Umbilical cord (tissue), 2 donors: ENCODE results near the gene OR2M5. TPM values are rescaled to one million over a fixed set of nuclear protein-coding genes. Genes with fewer than 3 reads are reported as not detected.

ENCODE experiments used
- DNase-seq: peaks from one replicate; pipeline ENCODE4 v3.0.0-alpha.2; 2015; ENCODE audit warnings: low spot score
- total RNA-seq: library from RNA; depleted of rRNA; stranded (reverse); fragments of >200 nt; gene quantifications from one replicate; pipeline ENCODE4 v1.2.3, GENCODE V29; 2014; ENCODE audit warnings: low replicate concordance; ENCODE audit not compliant: insufficient read depth

OR2M5 gene
- 3.6 TPM for total RNA-seq

GRCh38 chr1:248144513-248145198 lies at the start of gene OR2M5:
OR2M5 (plus strand) TSS chr1:248145148; CDS start chr1:248145148, 0 bp downstream.
- DNase-seq: no peak

- no peak for DNase-seq
These were observed 46.4 kb upstream of the OR2M5 start for GRCh38 chr1:248098529-248098928.

GRCh38 chr1:248102847-248103246 lies 42.1 kb upstream of the OR2M5 start:
- DNase-seq: no peak

GRCh38 chr1:248111157-248111556 lies 33.8 kb upstream of the OR2M5 start:
- no peak for DNase-seq

- DNase-seq: no peak
These were observed 30.1 kb upstream of the OR2M5 start for GRCh38 chr1:248114890-248115289.

GRCh38 chr1:248127653-248128052 lies 17.3 kb upstream of the OR2M5 start:
- no peak for DNase-seq

- no peak for DNase-seq
These were observed 8.1 kb upstream of the OR2M5 start for GRCh38 chr1:248136811-248137210.

GRCh38 chr1:248140846-248141245 lies 4.1 kb upstream of the OR2M5 start:
- no peak for DNase-seq

- DNase-seq: no peak
These were observed 1.6 kb upstream of the OR2M5 start for GRCh38 chr1:248143311-248143710.

- no peak for DNase-seq
These were observed 7.3 kb downstream of the OR2M5 start for GRCh38 chr1:248152056-248152827.

- no peak for DNase-seq
These were observed 11.0 kb downstream of the OR2M5 start for GRCh38 chr1:248155927-248156326.

- no peak for DNase-seq
These were observed 13.8 kb downstream of the OR2M5 start for GRCh38 chr1:248158758-248159157.

GRCh38 chr1:248164031-248164430 lies 19.1 kb downstream of the OR2M5 start:
- no peak for DNase-seq

GRCh38 chr1:248165186-248165585 lies 20.2 kb downstream of the OR2M5 start:
- no peak for DNase-seq

GRCh38 chr1:248174521-248174920 lies 29.6 kb downstream of the OR2M5 start, which contains the start of gene OR2M2:
OR2M2 (plus strand) TSS chr1:248174821; CDS start chr1:248179986, 5,165 bp downstream.
- DNase-seq: no peak

- DNase-seq: no peak
These were observed 39.0 kb downstream of the OR2M5 start for GRCh38 chr1:248183996-248184395.

GRCh38 chr1:248187363-248187762 lies 42.4 kb downstream of the OR2M5 start:
- no peak for DNase-seq

GRCh38 chr1:248189026-248189425 lies 44.1 kb downstream of the OR2M5 start:
- no peak for DNase-seq

GRCh38 chr1:248194117-248194516 lies 49.2 kb downstream of the OR2M5 start:
- no peak for DNase-seq
